Measurements from ENCODE around the gene WDR64.

WDR64 gene

DNA sequence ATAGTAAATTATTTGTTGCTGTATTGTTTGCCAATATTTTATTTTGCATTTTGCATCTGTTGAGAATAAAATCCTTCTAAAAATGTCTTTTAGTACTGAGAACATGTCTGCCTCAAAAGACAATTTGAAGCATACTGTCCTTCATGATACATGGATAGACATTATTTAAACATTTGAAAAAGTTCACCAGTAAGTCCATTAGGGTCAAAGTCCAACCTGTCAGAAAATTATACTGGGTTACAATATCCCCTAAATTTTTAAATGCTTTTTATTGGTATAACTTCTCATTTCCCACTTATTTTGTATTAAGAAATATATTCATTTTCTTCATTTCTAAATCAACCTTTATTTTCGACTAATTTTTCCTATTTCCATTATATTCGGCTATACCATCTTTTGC lies 21.2 kb upstream of the WDR64 start:
- no peak for DNase-seq (ENCODE audit: low read depth, low spot score)

DNA sequence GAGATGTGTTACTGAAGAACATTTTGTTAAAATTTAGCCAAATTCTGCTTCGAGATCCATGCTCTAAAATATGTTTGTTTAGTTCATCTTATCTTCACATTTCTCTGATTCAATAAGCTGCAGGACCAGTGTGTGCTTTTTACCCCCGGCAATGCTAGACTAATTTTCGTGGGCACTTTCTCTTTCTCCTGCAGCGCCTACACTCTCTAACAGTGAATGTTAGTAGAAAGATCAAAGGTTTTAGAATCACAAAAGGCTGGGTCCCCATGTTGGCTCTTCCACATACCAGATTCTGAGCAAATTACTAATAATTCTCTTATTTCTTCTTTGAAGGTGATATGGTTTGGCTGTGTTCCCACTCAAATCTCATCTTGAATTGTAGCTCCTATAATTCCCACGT lies 20.4 kb upstream of the WDR64 start:
- no peak for DNase-seq (ENCODE audit: low read depth, low spot score)

DNA sequence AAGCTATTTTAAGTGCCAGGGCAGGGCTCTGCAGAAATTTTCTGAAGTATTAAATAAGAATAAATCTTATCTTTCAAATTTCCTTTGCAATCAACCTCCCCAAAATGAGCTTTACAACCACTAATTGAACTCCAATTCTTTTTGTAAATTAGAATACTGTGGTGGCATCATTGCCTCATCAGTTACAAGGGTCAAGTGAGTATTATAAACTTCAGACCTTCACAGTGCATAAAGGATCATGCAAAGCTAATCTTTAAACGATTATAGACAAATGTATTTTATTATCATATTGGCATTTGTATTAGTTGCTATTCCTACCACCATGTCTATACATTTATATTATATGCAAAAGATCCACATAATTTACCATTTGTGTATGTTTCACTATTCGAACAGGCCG lies 19.1 kb upstream of the WDR64 start:
- DNase-seq (ENCODE audit: low read depth, low spot score), result no peak

GRCh38 chr1:241635556-241636152 lies 16.4 kb upstream of the WDR64 start:
- DNase-seq (ENCODE audit: low read depth, low spot score), result no peak

DNA sequence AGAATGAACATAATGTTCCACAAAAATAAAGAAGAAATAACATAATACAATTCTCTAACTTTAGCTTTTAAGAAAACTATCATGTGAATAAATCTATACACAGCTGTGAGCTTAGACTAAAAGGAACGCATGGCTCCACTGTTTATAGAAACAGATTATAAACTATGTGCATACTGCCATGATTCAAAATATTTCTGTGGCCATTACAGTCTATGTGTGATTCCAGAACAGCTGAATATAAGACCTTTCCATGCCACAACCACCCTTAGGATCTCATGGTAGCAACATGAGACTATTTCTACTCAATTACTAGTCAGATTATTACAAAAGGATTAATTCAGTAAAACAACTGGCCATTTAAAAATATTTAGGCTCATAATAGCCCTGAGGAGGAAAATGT lies 15.8 kb upstream of the WDR64 start:
- DNase-seq (ENCODE audit: low read depth, low spot score), result no peak

- DNase-seq (ENCODE audit: low read depth, low spot score), result no peak
Measured at GRCh38 chr1:241637046-241637590, 15.0 kb upstream of the WDR64 start.

GRCh38 chr1:241637604-241638003 lies 14.5 kb upstream of the WDR64 start:
- DNase-seq (ENCODE audit: low read depth, low spot score), result no peak

DNA sequence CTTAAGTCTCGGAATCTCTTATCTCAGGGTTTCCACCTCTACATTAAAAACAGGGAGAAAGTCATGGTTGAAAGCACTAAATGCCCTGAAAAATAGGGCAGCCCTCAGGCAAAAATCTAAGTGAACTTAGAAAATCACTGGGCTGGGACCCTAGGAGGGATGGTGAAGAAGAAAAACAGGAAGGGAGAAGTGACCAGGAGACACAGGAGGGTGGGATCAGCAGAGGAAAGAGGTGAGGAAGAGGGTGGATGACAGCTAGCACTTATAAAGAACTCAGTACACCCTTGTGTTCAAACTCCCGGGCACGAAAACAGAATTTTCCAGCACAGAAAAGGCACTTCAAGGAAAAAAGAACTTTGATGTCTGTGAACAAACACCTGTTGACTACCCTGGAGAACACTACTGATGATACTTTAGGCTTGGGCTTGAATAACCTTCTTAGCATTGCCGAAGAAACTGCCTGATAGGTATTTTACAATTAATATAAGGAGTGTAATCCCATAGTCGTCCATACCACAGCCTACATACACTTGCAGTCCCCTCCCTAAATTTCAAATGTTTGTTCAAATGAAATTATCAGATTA lies 13.9 kb upstream of the WDR64 start:
- DNase-seq (ENCODE audit: low read depth, low spot score), result no peak

GRCh38 chr1:241638909-241639622 lies 13.0 kb upstream of the WDR64 start:
- no peak for DNase-seq (ENCODE audit: low read depth, low spot score)

- DNase-seq (ENCODE audit: low read depth, low spot score), result peak; percentile 63
Measured at GRCh38 chr1:241639623-241640148, 12.4 kb upstream of the WDR64 start.

GRCh38 chr1:241640149-241640866 lies 11.8 kb upstream of the WDR64 start, which contains the start of the genes CHML and OPN3:
Gene CHML (minus strand): TSS chr1:241640369. CDS start chr1:241635766, 4,603 bp downstream.
Gene OPN3 (minus strand): TSS chr1:241640369. CDS start chr1:241640254, 115 bp downstream.
- peak; percentile 70 for DNase-seq (ENCODE audit: low read depth, low spot score)

DNA sequence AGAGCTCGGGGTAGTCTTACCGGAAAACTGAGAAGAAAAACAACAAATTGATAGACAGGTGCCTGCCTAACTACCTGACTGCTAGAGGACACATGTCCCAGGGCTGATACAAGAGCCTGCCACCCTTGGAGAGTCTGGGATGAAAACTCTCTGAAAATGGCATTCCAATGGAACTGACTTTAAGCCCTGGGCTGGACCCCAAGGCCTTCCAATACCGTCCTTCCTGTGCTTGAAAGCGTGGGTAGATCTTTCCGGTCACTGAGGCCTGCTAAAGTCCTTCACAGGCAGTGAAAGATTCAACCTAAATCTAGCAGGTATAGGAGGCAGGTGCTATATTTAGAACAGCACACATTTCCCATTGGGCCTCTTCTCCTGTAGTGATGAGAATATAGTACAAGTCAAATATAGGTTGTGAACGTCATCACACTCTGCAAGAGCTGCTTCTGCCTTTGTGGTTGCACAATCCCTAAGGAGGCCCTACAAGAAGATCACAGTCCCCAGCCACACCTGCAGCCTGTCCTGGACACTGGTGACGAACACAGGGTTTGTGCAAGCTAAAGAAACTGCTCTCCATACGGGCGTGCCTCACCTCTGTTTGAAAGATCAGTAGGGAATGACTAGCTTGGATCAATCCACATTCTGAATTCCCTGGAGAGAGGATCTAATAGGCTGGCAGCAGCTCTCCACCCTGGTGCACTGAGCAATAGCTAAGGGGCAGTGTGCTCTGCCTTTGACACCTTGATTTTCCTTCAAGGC lies 11.0 kb upstream of the WDR64 start:
- DNase-seq (ENCODE audit: low read depth, low spot score), result no peak

- no peak for DNase-seq (ENCODE audit: low read depth, low spot score)
Measured at GRCh38 chr1:241641773-241642592, 10.1 kb upstream of the WDR64 start.

- DNase-seq (ENCODE audit: low read depth, low spot score), result no peak
Measured at GRCh38 chr1:241642593-241642944, 9.5 kb upstream of the WDR64 start.

GRCh38 chr1:241644259-241644658 lies 7.8 kb upstream of the WDR64 start:
- DNase-seq (ENCODE audit: low read depth, low spot score), result no peak

- no peak for DNase-seq (ENCODE audit: low read depth, low spot score)
Measured at GRCh38 chr1:241645199-241645598, 6.9 kb upstream of the WDR64 start.

GRCh38 chr1:241646201-241646600 lies 5.9 kb upstream of the WDR64 start:
- DNase-seq (ENCODE audit: low read depth, low spot score), result no peak

GRCh38 chr1:241647658-241648057 lies 4.4 kb upstream of the WDR64 start:
- DNase-seq (ENCODE audit: low read depth, low spot score), result no peak

DNA sequence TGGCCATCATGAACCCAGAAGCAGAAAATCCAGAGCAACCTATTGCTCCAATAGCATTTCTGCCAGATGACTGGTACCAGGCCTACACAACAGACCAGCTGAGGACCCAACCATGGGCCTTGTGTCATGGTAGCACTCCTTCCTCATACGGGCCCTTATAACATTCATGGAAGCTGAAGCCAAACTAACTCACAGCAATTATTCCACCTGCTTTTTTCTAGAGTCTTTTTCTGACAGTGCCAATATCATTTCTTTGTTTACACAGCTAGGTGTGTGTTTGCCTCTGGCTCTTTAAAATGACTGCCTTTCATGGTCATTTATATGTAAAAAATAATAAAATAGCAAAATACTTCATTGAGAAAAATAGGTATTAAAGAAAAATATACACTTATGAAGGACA lies 3.9 kb upstream of the WDR64 start:
- DNase-seq (ENCODE audit: low read depth, low spot score), result no peak

DNA sequence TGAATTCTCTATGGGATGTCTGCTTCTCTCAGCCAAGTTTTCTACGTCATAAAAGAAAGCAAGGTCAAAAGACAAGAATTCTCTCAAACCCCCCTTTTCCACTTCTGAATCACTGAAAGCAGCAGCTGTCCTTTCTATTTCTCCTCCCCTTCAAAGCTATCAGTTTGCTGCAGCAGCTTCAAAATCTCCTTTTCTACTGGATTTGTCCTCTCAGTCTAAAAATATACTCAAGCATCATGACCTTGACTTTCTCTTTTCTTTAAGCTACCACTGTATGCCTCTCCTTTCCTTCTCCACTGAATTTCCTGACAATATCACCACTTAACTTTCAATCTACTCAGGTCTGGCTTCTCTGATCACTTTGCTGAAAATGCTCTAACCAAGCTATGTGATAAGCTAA lies 1.9 kb downstream of the WDR64 start:
- DNase-seq (ENCODE audit: low read depth, low spot score), result no peak

All from ELF-1 (cell line).